B cell (primary cell): Measurements from ENCODE around the gene GBE1.

ENCODE experiments used
- CTCF ChIP-seq: fragments of 200-600 bp; IDR thresholded peaks from one replicate; pipeline ENCODE4 v1.8.0; 2022; ENCODE audit warnings: antibody characterized with exemption, mild to moderate bottlenecking
- EZH2 ChIP-seq: IDR thresholded peaks from 2 replicates; pipeline ENCODE4 v1.6.1; 2012; ENCODE audit warnings: borderline replicate concordance, low read depth, mild to moderate bottlenecking, moderate library complexity, low read length; ENCODE audit not compliant: insufficient read depth, poor library complexity, severe bottlenecking

GRCh38 chr3:81540787-81541186 lies 220.7 kb downstream of the GBE1 start:
- TF ChIP-seq CTCF (no peak), EZH2 (no peak)
